ENCODE results near the gene CHRM3.
"Not testable (repeated sequence)": the region's sequence is repeated elsewhere in the genome, so short reads cannot be mapped to it uniquely, and the experiment has no call there.

The CHRM3 gene

DNA sequence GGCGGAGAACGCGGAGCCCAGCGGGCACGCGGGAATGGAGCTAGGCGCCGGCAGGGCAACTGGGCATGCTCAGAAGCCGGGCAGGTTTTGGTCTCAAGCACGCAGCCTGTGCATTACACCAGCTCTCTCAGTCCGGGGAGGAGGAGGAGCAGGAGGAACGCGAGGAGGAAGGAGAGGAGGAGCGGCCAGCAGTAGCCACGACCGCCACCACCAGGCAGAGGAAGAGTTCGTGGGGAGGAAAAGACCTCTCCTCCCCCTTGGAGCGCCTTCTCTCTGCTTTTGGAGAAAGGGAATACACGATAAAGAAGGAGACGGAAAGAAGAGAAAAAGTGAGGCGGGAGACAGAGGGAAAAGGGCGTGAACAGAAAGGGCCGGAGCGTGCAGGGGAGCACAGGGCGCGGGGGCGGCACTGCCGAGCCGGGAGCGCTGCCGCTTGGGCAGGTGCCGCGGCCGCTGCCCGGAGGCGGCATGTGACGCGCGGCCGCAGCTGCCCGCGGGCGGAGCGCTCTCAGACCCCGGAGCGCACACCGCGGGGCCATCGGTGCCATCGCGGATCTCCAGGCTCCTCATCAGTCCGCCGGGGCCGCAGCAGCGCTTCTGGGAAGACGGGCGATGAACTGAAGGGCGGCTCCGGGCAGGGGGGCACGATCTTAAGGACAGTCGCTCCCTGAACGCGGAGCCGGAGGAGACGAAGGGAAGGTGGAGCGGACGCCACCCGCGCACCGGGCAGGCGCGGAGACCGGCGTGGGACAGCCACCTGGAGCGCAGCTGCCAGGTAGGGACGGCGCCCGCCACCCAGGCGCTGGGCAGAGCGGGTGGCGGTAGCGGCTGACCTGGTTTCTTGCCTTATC, at the start of gene CHRM3:
Gene CHRM3 (plus strand): TSS at position 116 of the 851 bp plus-strand sequence. CDS start 520,884 bp downstream, outside the sequence.
- DNase-seq: no peak

DNA sequence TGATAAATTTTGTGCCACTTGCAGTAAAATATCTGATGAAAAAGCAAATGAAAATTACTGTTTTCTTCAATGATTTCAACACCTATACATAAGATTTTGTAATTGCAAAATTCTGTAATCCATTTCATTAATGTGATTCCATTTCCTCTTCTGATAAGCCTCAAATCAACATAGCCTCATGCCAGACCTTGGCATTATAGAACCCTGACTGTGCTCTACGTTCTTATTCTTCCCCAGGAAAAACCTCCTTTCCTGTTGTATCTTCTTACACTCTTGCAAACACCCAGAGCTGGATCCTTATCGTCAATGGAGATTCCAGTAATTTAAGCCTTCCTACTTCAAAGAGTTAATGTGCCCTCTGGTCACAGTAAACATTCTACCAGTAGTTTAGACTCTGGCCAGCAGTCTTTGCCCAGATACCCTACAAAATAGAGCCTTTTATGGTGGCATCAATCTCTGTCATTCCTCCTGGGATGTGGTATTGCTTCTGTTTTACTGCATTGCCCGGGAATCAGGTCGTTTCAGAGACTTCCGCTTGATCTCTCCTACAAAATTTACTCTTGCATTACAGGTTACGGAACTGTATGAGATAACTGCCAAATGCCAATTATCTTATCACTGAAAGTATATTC, 48.5 kb upstream of the CHRM3 start:
- DNase-seq: no peak

DNA sequence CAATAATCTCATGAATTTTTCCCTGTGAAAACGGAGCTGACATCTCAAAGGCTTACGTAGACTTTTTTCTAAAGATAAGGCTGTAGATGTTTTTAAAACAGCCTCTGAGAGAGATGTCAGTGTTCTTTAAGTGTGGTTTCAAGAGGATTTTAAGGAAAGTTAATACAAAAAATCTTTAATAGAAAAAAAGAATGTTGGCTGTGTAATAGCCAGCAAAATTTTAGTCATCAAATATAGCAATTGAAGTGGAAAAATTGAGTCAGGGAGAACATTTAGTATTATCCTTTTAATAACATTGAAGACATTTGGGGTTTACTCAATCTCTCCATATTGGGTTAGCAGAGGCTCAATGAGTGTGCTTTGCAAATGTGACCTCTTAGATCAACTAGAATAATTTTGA, 38.6 kb upstream of the CHRM3 start:
- no peak for DNase-seq

DNA sequence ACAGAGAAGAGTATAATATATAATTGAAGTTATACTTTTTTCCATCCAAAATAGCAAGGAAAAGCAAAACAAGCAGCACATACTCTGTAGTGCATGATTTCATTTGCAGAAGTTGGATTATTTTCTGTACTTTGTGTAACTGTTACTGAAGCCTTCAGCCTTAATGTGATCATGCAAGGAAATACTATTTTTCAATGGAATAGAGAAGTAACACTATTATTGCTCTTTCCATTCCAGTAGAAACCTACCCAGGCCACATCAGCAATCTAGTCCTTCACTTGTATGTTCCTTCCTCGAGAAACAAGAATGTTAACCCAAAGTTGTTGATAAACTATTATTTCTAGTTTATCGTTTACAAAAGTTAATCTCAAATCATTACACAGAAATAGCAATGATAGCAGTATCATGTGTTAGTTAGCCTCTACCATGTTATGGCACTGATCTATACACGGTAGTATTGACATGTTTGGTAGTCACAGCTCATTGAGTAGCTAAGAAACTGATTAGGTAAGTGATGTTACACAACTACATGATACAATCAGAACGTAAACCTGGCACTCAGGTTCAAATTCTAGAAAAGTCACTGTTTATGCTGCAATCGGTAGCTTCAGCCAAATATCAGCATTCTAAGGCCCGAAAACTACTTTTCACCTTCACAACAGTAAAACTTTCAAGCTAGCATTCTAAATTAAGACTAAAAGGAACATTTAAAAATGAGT, 37.6 kb upstream of the CHRM3 start:
- DNase-seq: no peak

DNA sequence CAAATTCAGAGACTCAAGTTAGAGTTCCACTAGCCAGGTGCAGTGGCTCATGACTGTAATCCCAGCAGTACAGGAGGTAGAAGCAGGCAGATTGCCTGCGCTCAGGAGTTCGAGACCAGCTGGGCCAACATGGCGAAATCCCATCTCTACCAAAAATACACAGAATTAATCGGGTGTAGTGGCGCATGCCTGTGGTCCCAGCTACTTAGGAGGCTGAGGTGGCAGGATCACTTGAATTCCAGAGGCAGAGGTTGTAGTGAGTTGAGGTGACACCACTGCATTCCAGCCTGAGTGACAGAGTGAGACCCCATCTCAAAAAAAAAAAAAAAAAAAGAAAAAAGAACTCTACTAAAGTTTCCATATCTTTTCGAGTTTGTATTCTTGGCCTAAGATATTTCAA, 36.7 kb upstream of the CHRM3 start:
- no peak for DNase-seq

DNA sequence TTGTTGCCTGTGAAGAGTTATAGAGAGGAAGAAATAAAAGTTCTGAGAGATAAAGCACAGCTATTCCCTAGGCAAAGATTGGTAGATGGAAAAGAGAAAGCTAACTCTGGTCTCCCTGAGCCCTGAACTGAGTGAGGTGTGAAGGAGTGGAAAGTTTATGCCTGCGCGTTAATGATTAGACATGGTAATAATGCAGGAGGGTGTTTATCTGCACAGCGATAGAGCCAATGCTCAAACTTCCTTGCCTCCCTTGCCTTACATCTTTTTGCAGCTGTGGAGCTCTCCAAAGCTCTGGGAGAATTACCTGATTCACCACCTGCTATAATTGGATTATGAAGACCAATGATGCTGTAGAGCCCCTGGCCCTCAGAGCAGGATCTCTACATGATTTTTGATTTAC, 32.8 kb upstream of the CHRM3 start:
- no peak for DNase-seq

DNA sequence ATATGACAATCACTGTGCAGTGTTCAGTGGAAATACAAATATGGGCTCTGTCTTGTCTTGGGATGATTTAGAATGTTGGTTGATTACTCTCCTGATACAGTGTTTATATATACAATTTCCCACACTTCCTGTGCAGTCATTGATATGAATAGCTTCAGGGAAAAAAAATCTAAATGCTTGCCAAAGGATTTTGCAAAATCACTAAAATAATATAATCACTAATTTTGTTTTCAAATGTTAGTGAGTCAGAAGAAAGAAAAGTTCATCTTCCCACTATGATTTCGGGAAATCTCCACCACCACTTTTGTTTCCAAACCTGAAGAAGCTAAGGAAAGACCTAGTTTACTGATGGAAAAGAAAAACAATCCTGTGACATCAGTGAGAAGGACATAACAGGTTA, 32.1 kb upstream of the CHRM3 start:
- DNase-seq: no peak

DNA sequence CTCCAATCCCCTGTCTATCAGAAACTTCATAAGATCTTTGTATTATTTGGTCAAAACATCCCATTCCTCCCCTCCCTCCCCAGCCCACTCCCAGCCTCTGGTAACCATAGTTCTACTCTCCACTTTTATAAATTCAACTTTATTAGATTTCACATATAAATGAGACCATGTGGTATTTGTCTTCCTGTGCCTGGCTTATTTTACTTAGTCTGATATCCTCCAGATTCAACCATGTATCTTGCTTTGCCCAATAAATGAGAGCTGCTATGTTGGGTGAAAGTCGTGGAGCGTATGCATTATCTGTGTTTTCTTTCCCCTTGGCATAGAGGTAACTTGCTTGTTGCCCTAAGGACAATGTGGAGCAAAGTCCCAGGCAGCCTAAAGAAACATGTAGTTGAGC, 28.5 kb upstream of the CHRM3 start:
- DNase-seq: no peak

DNA sequence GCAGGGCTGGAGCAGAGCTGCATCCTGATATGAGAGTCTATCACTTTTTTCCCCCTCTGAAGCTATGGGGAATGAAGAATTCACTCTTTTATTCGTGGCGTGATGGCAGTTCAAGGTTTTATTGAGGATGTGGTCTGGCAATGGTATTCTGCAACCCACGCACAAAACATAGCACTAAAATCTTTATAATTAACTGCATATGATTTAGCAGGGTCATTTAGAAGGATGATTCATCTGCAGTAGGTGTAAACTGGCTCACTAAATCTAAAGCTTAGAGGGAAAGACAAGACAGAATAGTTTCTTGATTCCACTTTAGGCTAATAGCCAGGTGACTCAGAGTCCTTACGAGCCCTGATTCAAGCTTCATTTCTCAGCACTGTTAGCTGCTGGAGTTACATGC, 25.0 kb upstream of the CHRM3 start:
- no peak for DNase-seq

DNA sequence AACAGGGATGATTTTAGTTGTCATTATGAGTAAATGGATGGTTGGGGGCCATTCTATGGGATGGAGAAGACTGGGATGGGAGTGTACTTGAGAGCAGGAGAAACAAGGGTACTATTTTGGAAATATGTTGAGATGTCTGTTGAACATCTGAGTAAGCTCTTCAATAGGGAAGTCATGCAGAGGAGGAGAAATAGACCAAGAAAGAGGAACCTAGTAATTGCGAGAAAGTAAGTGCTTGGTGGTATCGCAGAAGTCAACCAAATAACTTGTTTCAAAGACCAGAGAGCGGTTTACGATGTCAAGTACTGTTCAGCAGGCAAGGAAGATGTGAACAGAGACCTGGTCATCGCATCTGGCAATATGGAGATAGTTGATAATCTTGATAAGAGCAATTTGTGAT, 22.4 kb upstream of the CHRM3 start:
- no peak for DNase-seq

DNA sequence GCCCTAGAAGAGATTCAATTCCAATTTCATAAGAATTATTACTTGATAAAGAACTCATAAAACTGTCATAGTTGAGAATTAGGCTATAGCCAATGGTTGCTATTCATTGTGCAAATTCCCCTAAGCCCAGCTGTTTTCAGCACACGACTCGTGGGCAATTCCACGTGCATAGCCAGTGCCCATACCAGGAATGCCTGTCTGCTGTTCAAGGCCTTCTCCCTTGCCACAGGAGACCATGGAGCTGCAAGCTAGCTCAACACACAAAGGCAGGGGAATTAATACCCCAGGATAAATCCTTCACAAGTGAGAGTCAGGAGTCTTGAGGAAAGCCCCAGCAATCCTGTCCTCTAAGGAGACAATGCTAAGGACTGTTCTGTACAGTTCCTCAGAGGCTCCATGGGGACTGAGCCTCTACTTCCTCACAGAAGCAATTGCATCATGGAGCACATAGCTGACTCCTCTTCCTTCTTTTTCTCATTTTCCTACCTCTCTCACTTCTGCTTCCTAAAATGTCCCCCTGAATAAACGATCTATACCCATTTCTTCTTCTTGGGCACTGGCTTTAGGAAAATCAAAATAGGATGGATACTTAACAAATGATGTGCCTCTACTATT, 19.1 kb upstream of the CHRM3 start:
- DNase-seq: no peak

DNA sequence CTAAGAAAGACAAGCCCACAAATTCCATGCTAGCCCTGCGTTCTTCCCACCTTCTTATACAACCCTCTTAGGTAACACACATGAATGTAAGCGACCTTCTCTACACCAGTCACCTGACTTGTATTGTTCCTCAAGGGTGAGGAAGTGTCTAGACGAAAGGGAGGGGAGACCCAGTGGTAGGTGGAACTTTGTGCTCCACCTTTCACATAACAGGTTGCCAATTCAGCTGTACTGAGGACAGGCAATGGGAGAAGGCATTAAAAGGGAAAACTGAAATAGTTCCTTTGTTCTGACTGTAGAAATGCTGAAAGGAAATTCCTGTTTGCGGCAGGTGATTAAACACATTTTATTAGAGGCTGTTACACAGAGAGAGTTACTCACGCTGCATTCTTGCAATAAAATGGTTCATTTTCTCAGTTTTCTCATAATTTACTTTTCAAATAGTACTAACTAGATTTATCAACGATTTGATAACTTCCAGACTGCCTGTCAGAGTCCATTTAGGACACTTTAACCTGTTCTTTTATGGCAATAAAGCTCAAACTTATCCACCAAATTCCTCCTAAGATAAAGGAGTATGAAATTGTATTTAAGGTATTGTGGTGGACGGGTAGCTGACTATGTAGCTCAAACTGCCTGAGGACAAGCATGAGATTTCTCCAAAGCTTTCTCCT, 17.8 kb upstream of the CHRM3 start:
- no peak for DNase-seq

DNA sequence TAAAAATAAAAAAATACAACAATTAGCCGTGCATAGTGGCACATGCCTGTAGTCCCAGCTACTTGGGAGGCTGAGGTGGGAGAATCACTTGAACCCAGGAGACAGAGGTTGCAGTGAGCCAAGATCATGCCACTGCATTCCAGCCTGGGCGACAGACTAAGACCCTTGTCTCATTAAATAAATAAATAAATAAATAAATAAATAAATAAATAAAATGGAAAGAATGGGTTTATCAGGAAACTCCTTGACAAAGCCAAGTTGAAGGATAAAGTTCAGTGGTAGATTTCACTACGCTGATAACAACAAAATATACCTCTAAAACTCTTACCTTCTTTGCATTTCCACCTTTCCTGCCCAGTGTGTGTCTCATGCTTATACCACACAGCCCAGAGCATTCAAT, 15.5 kb upstream of the CHRM3 start:
- not testable (repeated sequence) for DNase-seq

DNA sequence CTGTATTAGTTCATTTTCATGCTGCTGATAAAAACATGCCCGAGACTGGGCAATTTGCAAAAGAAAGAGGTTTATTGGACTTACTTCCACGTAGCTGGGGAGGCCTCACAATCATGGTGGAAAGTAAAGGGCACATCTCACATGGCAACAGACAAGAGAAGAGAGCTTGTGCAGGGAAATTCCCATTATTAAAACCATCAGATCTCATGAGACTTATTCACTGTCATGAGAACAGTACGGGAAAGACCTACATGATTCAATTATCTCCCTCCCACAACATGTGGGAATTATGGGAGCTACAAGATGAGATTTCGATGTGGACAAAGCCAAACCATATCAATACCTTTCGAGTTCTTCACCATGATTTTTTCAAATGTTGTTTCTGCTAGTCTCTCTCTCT, 3.7 kb upstream of the CHRM3 start:
- DNase-seq: no peak

DNA sequence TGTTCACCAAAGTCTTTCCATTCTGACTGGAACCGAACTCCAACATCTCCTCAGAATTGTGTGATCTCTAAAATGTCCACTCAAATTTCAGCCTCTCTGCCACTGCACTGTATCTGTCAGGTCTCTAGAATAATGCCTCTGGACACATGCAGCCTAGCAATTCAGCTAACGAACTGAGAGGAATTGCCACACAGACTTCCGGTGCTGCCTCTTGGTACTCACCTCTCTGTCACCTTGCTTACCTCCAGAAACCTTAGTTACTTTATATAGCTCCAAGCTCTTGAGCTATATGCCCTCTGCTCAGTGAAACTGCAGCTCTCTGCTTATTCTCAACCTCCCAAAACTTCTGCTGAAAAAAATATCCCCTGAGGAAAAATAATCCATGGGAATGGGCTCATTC, 2.7 kb upstream of the CHRM3 start:
- no peak for DNase-seq

DNA sequence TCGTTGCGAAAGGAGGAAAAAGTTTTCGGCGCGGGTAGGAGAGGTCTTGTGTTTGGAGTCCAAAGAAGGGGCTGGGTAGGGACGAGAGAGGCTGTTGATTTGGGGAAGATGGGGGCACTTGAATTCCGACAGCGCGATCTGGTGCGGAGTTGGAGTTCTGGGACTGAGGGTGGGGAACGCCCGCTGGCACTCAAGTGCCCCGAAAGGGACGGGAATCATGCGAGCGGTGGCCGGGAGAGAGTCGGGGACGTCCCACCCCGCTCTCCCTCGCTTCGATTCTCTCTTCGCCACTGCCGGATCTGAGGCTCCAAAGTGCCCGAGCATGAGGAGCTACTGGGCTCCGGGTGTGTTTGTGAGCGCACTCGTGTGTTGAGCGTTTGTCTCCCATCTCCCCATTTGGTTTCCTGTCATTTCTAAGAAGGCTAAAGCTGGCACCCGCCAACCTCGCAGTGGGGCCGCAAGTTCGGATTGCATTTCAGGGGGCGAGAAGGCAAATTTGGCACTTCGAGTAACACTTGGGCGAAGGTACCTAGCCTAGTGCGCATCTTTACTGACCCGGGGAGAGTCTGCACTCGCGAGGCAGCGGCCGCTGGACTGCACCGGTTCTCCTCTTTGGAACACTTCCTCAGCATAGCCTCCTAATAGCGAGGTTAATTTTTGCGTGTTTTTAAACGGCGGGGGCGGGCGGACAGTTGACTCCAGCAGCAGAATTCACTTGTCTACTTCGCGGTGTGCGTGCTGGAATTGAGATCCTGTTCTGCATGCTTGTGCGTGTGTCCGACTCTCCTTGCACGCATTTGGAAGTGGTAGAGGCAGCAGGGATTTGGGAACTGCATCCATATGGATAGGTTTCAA, 1.2 kb downstream of the CHRM3 start:
- no peak for DNase-seq

DNA sequence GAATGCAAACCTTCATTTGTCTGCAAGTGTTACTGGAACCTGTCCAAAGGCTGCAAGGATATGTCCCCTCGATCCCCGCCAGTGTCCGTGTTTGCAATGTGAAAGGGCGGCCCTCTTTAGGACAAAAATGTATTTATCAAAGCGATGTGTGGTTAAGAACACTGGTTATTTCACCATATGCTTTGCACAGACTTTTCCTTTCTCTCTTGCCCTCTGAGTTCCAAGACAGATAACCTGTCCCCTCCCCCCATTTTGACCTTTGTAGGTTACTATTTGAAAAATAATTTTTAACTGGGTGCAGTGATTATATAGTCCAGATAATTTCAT, 1.8 kb downstream of the CHRM3 start:
- no peak for DNase-seq

DNA sequence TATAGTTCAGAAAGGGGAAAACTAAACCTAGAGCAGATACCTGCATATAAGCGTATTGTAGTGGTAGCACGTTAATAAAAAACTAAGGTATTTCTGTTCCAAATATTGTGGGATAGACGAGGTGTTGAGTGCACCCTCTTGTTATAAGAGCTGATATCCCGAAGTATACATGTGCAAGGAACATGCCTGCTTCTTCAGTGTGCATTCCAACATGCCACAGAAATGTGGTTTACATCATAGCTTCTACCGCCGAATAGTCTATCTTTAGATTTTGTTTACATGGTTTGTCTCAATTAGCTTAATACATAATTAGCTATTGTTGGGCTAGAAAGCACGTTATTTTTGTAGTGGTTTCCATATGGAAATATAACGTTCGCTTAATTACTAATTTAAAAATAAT, 2.2 kb downstream of the CHRM3 start:
- DNase-seq: no peak

DNA sequence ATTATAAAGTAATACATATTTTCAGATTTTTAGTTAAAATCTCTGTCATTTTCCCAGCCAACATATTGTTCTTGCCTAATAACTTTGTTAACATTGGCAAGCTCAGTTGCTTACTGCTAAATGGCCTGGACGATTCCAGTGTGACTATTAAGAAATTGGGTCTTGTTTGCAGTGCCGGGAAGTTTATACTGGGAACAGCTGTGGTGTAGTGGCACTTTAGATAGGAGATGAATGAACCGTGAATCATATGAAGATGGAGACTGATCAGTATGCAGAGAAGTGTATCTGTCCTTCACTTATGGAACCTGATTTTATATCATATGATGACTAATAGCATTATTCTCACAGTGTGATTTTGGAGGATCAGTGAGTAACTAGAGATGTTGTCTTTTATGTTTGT, 3.3 kb downstream of the CHRM3 start:
- DNase-seq: no peak

DNA sequence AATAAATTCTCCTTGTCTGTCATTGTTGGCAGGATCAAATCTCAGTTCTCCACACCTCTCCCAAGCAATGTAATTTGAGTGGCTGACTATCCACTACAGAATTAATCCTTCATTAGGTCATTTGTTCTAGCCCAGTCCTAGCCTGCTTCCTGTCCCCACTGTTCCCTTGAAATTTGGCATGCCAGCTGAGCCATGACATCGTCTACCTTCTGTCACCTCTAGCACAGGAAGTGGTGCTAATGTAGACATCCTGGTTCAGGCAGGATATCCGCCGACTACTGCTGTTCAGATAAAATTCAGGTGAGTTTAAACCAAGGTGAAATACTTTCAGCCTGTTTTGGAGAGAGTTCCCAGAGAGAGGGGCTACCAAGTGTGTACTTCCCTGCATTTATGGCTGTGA, 5.9 kb downstream of the CHRM3 start:
- no peak for DNase-seq

DNA sequence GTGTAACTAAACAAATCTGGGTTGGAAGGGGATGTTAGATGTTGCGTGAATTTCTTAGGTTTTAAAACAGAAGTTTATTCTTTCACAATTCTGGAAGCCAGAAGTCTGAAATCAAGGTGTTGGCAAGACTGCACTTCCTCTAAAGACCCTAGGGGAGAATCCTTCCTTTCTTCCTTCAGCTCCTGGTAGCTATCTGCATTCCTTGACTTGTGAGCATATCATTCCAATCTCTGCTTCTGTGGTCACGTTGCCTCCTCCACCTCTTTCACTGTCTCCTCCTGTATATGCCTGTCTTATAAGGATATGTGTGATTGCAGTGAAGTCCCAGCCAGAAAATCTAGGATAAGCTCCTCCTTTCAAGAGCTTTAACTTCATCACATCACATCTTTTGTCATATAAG, 7.7 kb downstream of the CHRM3 start:
- DNase-seq: no peak

DNA sequence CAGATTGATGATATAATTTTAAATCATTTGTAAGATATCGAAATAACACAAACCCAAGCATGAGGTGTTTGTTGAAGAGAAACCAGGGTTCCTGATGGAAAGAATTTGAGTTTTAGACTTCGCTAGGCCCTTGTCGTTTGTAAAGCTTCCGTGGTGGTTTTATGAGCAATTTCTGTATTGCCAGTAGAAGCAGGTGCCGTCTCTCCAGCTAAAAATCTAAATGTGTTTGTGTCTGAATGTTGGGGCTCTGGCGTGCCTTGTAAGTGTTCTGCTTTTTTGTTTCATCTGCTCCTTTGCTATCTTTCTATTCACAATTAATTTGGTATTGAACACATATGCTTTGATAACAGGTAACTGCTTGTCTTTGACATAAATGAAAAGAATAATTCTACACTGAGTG, 27.5 kb downstream of the CHRM3 start:
- DNase-seq: no peak

Measured in NK-92 treated with Interleukin-12 subunit alpha and Interleukin-12 subunit beta, amount 100 ng/mL, for 24 hours (cell line).